NCI-H146 (cell line): Measurements from ENCODE around the gene HSD17B1.
"Not testable (repeated sequence)": the region's sequence is repeated elsewhere in the genome, so short reads cannot be mapped to it uniquely, and the experiment has no call there.

ENCODE experiments used
- DNase-seq: peaks from one replicate; lab custom pipeline; 2025; lab: John Stamatoyannopoulos, UW

Gene HSD17B1, protein sequence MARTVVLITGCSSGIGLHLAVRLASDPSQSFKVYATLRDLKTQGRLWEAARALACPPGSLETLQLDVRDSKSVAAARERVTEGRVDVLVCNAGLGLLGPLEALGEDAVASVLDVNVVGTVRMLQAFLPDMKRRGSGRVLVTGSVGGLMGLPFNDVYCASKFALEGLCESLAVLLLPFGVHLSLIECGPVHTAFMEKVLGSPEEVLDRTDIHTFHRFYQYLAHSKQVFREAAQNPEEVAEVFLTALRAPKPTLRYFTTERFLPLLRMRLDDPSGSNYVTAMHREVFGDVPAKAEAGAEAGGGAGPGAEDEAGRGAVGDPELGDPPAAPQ

DNA sequence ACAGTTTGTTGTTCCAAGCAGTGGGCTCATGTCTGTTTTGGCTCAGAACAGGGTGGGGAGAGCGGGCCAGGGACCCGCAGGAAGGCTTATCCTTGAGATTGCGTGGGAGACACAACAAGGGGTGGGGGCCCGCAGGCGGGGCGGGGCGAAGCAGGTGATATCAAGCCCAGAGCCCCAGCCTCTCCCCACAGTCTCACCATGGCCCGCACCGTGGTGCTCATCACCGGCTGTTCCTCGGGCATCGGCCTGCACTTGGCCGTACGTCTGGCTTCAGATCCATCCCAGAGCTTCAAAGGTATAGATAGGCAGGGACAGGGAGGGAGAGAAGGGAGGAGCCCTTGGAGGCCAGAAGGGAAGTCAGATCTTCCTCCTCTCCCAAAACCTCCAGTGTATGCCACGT lies at the start of gene HSD17B1:
Gene HSD17B1 (plus strand): TSS at position 188 of the 400 bp plus-strand sequence. CDS start 11 bp downstream, at position 199.
- not testable (repeated sequence) for DNase-seq

GRCh38 chr17:42502926-42503325 lies 49.8 kb upstream of the HSD17B1 start:
- no peak for DNase-seq

GRCh38 chr17:42507671-42508070 lies 45.1 kb upstream of the HSD17B1 start:
- DNase-seq, result no peak

DNA sequence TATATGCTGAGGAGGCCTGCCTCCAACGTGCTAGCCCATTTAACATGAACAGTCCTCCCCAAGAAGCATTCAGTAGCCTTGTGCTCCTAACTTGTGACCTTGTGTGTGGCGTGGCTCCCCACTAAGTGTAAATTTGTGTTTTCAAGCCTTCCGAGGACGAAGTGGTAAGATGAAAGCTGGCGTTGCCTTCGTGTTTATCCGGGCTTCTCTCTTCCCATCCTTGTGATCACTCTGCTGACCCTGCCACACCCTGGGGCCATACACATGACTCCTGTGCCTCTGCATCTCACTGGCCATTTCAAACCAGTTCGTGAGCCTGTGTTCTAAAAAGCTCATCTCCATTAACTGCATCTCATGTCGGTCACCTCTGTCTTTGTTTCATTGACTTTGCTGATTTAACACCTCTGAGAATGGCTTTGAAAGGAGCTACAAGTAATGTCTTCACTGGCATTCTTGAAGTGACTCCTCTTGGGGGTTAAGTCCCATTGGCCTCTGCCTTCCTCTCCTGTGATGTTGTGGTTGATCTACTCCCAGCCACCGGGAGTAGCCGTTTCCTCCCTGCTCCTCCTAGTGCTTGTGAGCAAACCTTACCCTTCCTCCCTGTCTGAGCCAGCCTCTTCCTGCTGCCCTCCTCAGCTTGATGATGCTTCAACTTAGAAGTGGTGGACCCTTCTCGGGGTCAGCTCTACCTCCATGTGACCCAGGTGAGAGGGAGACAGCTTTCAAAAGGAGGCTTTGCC lies 44.1 kb upstream of the HSD17B1 start:
- no peak for DNase-seq

DNA sequence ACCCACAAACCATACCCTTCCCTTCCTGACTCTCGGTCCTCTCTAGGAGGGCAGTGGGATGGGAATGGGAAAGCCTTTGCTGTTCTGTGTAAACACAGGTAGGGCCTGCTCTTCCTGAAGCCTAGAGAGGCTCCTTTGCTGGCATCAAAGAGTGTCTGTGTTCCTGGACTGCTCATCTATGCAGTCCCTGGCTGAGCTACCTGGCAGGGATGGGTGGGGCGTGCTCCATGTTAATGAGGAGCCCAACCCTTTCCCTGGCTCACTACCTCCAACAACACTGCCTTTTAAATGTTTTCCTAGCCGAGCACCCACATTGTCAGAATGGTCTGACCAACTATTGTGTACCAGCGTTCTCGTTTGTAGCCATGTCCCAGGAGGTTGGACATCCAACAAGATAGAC lies 43.3 kb upstream of the HSD17B1 start:
- no peak for DNase-seq

DNA sequence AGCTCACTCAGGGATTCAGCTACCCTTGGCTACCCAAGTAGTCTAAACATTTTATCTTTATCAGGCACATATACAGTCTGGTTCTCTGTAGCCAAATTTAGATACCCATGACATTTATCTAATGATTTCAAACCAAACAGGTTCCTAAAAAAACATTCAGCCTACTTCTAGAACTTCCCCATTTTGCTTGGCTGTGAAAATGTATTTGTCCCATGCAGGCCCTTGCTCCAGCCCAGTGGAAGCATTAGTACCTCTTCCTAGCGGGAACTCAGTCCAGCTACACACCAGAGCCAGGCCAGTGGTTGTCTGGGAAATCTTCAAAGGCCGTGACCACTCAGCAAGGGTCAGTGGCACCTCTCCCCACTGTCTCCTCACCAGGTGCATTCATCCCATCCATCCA lies 42.9 kb upstream of the HSD17B1 start:
- no peak for DNase-seq

- DNase-seq, result no peak
These were observed 40.5 kb upstream of the HSD17B1 start for GRCh38 chr17:42512246-42512645.

DNA sequence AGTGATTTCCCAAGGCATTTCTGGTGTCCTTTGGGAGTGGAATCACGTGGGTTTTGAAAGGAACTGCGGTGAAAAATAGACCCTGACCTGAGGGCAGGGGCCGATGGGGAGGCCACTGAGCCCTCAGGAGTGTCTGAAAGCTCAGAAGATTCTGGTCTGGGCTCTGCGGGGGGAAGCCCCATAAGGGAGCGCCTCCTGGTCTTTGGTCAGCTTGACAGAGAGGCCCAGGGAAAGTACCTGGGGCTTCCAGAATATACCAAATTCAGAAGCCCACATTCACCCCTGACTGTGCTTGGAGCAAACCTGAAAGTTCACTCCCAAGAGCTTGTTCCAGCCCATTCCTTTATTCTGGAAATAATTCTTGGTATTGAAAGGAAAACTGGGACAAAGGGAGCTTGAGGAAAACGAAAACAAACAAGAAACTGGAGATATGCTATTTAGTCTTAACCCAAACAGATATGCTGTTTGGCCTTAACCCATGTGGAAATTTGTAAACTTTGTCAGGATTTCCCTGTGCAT lies 39.9 kb upstream of the HSD17B1 start:
- DNase-seq, result no peak

GRCh38 chr17:42513686-42514085 lies 39.0 kb upstream of the HSD17B1 start:
- DNase-seq, result no peak

GRCh38 chr17:42514279-42514678 lies 38.4 kb upstream of the HSD17B1 start:
- no peak for DNase-seq

DNA sequence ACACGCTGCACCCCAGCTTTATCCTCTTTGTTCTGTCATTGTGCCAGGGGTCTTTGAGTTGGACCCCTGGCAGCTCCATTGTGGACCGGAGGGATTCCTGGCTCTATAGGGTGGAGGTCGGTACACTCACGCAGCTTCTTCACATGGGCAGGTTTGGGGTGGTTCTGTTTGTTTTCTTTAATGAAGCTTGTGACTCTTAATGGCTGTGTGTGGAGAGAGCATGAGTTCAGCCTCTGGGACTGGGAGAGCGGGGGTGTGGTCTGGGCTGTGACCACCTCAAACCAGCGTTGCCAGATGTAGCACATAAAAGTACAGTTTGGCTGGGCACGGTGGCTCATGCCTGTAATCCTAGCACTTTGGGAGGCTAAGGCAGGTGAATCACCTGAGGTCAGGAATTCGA lies 37.9 kb upstream of the HSD17B1 start:
- DNase-seq, result no peak

GRCh38 chr17:42517516-42517915 lies 35.2 kb upstream of the HSD17B1 start:
- peak; percentile 43 for DNase-seq

DNA sequence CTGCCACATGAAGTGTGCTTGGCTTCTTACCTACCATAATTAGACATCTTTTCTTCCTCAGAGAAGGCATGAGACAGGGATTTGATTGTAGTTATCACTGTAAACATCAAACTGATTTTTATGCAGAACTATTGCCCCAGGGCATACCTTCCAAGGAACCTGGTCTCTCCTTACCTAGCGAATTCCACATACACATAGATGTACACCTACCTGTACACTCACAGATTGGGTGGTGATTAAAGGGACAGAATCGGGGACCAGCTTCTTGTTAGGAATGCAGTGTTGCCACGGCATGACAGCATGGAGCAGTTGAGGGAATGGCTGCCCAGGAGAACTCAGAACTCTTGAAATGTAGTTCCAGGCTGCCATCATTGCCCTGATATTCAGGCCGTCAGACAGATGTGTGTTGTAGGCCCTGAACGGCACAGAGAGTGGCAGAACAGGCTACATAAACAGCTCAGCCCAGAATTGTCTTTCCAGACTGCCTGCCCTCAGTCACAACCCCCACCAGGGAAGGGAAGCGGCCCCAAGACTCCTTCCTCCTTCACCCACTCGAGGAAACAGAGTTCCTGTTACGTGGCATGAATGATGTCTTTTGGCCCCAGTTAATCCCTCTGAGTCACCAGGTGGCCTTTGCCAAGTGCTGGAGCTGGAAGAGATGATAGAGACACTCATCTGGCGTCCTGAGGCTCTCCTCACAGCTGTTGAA lies 34.5 kb upstream of the HSD17B1 start:
- DNase-seq, result no peak

GRCh38 chr17:42518755-42519545 lies 33.8 kb upstream of the HSD17B1 start:
- DNase-seq, result no peak

- no peak for DNase-seq
These were observed 32.9 kb upstream of the HSD17B1 start for GRCh38 chr17:42519546-42520491.

DNA sequence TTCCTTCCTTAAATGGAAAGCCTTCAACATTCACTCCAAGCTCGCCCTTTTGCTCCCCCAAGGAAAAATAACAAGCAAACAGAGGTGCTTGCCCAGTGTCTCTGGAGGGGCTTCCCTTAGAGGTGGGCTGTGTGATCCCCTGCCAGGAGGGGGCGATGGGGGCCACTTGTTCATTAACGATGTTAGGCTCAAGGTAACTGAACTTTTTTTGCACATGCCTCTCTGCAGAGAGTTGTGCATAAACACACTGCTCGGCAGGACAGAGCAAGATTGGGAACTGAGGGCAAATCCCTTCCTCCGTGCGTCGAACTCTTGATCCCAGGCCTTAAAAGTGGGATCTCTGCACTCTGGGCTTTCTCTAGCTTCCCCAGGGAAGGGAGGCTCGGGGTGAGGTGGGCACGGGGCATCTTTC lies 32.2 kb upstream of the HSD17B1 start:
- DNase-seq, result no peak

DNA sequence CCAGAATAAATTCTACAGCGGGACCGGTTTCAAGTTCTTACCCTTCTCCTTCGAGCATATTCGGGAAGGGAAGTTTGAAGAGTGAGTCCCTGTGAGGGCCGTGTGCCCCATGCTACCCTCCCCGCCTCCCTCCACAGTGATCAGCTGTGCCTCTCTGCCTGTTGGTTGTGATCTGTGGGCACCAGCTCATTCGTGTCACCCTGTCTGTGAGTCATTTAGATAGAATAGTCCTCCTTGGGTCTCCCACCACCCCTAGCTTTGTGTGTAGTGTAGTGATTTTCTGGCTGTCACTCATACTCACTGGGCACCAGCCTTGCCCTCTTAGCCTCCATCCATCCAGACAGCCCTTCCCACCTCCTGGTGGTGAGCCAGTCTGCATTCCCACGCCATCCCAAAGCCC lies 31.7 kb upstream of the HSD17B1 start:
- no peak for DNase-seq

- no peak for DNase-seq
These were observed 31.0 kb upstream of the HSD17B1 start for GRCh38 chr17:42521666-42522262.

GRCh38 chr17:42522263-42522790 lies 30.4 kb upstream of the HSD17B1 start:
- DNase-seq, result no peak

GRCh38 chr17:42522798-42523278 lies 29.9 kb upstream of the HSD17B1 start:
- no peak for DNase-seq
